ENCODE results near the gene KCTD7. TPM values are rescaled to one million over a fixed set of nuclear protein-coding genes. Genes with fewer than 3 reads are reported as not detected.

Gene KCTD7
- total and polyA plus RNA-seq, 12 donors: 4.9 to 25.0 (median 15.4) TPM

DNA sequence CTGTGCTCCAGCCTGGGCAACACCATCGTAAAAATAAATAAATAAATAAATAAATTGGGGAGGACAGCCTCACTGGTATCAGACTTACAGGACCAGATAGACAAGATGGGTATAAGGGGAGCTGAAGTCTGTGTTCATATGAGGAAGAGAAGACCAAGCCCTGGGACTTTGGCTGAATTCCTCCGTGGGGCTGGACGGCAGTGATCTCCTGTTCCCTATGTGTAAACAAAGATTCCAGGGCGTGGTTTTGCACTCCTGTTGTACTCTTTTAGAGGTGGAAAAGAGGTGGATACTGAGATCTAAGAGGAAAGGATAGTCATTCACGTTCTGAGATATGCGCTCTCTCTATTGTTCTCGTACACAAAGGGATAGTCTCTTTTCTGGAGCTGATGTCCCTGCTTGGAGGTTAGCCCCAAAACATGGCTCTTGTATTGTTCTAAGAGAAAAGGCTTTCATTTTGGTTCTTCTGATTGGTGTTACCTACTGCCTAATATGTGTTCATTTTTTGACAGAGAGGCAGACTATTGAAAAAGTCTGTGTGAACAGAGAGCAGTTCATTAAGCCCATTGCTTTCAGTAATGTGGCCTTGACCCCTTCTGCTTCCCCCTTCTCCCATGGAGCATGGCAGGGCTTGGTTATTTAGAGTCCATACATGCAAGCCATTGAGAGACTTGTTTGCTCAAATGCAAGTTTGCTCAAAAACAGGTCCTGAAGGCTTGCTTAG lies 12.3 kb downstream of the KCTD7 start:
- no peak overlapping the region for H3K27ac ChIP-seq

DNA sequence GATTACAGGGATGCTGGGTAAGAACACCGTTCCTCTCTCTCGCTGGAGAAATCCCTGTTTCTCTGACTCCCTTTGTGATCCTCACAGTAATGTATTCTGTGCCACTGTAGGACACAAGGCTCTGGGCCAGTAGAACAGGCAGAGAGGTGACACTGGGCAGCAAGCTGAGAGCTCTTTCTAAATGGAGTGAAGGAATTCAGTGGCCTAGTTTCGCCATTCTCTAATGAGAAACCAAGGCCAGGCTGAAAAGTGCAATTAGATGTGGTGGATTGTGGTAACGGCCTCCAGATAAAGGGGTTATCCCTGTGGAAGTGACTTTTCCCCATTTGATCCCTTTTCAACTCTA lies 12.8 kb downstream of the KCTD7 start:
- no peak overlapping the region for H3K27ac ChIP-seq
- H3K27me3 ChIP-seq: no peaks in the 10 kb centered on the region
- no peak overlapping the region for H3K4me3 ChIP-seq
- no peaks in the 10 kb centered on the region for H3K9me3 ChIP-seq (replicated peaks in 1 of 3)
- intact Hi-C loops (cut with DNase I): no loop called here
- no peaks in the 10 kb centered on the region for H3K4me1 ChIP-seq (replicated peaks in 1 of 2)
- 77 to 92% (median 90%) methylated on average over 4 of the region's 4 CpGs for WGBS, 4 donors
- TF ChIP-seq, protein P1, sequence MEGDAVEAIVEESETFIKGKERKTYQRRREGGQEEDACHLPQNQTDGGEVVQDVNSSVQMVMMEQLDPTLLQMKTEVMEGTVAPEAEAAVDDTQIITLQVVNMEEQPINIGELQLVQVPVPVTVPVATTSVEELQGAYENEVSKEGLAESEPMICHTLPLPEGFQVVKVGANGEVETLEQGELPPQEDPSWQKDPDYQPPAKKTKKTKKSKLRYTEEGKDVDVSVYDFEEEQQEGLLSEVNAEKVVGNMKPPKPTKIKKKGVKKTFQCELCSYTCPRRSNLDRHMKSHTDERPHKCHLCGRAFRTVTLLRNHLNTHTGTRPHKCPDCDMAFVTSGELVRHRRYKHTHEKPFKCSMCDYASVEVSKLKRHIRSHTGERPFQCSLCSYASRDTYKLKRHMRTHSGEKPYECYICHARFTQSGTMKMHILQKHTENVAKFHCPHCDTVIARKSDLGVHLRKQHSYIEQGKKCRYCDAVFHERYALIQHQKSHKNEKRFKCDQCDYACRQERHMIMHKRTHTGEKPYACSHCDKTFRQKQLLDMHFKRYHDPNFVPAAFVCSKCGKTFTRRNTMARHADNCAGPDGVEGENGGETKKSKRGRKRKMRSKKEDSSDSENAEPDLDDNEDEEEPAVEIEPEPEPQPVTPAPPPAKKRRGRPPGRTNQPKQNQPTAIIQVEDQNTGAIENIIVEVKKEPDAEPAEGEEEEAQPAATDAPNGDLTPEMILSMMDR (IDR thresholded peaks at IDR 0.05): no peak
- TF ChIP-seq POLR2A (IDR thresholded peaks at IDR 0.05): no peak
- peaks cover 0 to 63% of the 10 kb centered on the region in 2 donors for H3K36me3 ChIP-seq (replicated peaks in 1 of 2)
- no peak for DNase-seq

More for the DNA sequence above, 12.3 kb downstream of the KCTD7 start:
- DNase-seq: no peak
- Histone ChIP-seq H3K4me3 (no peak overlapping the region), H3K9me3 (replicated peaks in 1 of 3) (no peaks in the 10 kb centered on the region), H3K27me3 (no peaks in the 10 kb centered on the region), H3K4me1 (replicated peaks in 1 of 2) (no peaks in the 10 kb centered on the region), H3K36me3 (replicated peaks in 1 of 2) (peaks cover 0 to 62% of the 10 kb centered on the region in 2 donors)
- TF ChIP-seq, protein P1 (IDR thresholded peaks at IDR 0.05): no peak
- no peak for TF ChIP-seq POLR2A (IDR thresholded peaks at IDR 0.05)
- WGBS, 4 donors: 87 to 92% (median 90%) methylated on average over 7 of the region's 7 CpGs
- intact Hi-C loops (cut with DNase I): no loop called here

DNA sequence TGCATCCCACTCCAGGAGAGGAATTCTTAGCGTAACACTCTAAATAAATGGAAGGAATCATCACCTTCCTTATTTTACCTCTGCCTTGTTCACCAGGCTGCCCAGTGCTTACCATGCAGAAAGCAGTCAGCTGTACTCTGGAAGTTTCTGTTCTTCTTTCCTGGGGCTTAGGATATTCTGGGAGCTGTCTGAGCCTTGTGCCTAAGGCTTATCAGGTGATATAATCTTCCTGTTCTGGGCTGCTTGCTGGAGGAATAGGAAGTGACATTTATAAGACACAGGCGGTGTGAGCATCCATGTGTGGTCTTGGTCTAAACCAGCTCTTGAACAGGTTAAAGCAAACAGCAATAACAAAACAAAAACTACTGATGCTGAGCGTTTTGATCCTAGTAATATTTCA lies 13.5 kb downstream of the KCTD7 start:
- Histone ChIP-seq H3K4me1 (replicated peaks in 1 of 2) (no peaks in the 10 kb centered on the region), H3K9me3 (replicated peaks in 1 of 3) (no peaks in the 10 kb centered on the region), H3K27ac (no peak overlapping the region), H3K27me3 (no peaks in the 10 kb centered on the region), H3K36me3 (replicated peaks in 1 of 2) (peaks cover 0 to 60% of the 10 kb centered on the region in 2 donors), H3K4me3 (no peak overlapping the region)
- no peak for DNase-seq
- TF ChIP-seq POLR2A (IDR thresholded peaks at IDR 0.05): no peak
- TF ChIP-seq, protein P1 (IDR thresholded peaks at IDR 0.05): no peak
- WGBS, 4 donors: 68 to 88% (median 77%) methylated on average over 3 of the region's 3 CpGs
- intact Hi-C loops (cut with DNase I): no loop called here

DNA sequence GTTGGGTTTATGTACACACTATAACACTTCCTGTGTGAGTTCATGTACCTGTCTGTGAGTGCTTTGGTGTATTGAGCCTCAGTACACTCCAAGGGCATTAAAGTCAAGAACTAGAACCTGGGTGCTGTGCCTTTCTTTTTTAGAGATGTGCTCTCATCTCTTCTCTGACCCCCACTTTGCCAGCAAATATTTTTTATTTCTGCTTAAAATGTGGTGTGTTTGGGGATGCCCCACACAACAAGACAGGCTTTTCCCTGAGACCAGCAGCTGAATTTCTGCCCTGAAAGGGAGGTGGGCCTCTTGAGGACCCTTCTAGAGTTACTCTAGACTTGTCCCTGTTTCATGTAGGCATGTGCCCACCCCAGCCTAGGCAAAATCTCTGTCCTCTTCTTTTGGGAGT lies 14.3 kb downstream of the KCTD7 start:
- no peaks in the 10 kb centered on the region for H3K9me3 ChIP-seq (replicated peaks in 1 of 3)
- H3K4me1 ChIP-seq (replicated peaks in 1 of 2): no peaks in the 10 kb centered on the region
- no peak for DNase-seq
- no peak for TF ChIP-seq POLR2A (IDR thresholded peaks at IDR 0.05)
- TF ChIP-seq, protein P1 (IDR thresholded peaks at IDR 0.05): no peak
- no peaks in the 10 kb centered on the region for H3K27me3 ChIP-seq
- intact Hi-C loops (cut with DNase I): no loop called here
- H3K4me3 ChIP-seq: no peak overlapping the region
- H3K36me3 ChIP-seq (replicated peaks in 1 of 2): peaks cover 0 to 55% of the 10 kb centered on the region in 2 donors
- H3K27ac ChIP-seq: no peak overlapping the region

Measured in adrenal gland (tissue), 12 donors.